MCF 10A (cell line): ENCODE results near the gene TMEM140. TPM values are rescaled to one million over a fixed set of nuclear protein-coding genes. Genes with fewer than 3 reads are reported as not detected.

Experiments used
- Bru-seq: library from RNA; stranded (reverse); fragments of 400-500 nt; gene quantifications from one replicate; lab custom pipeline; 2021; lab: Mats Ljungman, UMichigan
- BruChase-seq, 2 experiments: library from RNA; stranded (reverse); fragments of 400-500 nt; gene quantifications; one replicate each; lab custom pipeline; 2021; lab: Mats Ljungman, UMichigan
- BruUV-seq: library from RNA; stranded (reverse); fragments of 400-500 nt; replicated peaks from 2 replicates; lab custom pipeline; 2021; lab: Mats Ljungman, UMichigan
- CTCF ChIA-PET: fragments of 300-600 bp; sonication (Branson Sonifier 250); formaldehyde crosslinking; extraction: SDS; loops from one replicate; lab custom pipeline; 2021; ENCODE audit warnings: antibody characterized with exemption, inconsistent platforms; lab: Yijun Ruan, JAX
- POLR2A ChIA-PET: fragments of 300-600, 350-650 bp; sonication (Branson Sonifier 250); formaldehyde crosslinking; extraction: SDS; loops from one replicate; lab custom pipeline; 2020; ENCODE audit warnings: antibody characterized with exemption, inconsistent platforms; lab: Yijun Ruan, JAX
- DNase-seq: peaks from one replicate; pipeline ENCODE4 v3.0.0-alpha.2; 2018; ENCODE audit not compliant: unreplicated experiment
- H3K27ac Mint-ChIP-seq: one replicate; pipeline ENCODE4 v1.8.0; 2022; ENCODE audit warnings: mild to moderate bottlenecking, low read depth, mixed read lengths; ENCODE audit not compliant: unreplicated experiment
- H3K27me3 Mint-ChIP-seq: one replicate; pipeline ENCODE4 v1.8.0; 2022; ENCODE audit warnings: mixed read lengths; ENCODE audit not compliant: insufficient read depth, unreplicated experiment
- H3K36me3 Mint-ChIP-seq: one replicate; pipeline ENCODE4 v1.8.0; 2022; ENCODE audit warnings: mild to moderate bottlenecking, moderate library complexity, mixed read lengths; ENCODE audit not compliant: insufficient read depth, unreplicated experiment
- H3K4me1 Mint-ChIP-seq: one replicate; pipeline ENCODE4 v1.8.0; 2022; ENCODE audit warnings: mixed read lengths; ENCODE audit not compliant: insufficient read depth, unreplicated experiment
- H3K4me3 Mint-ChIP-seq: one replicate; pipeline ENCODE4 v1.8.0; 2022; ENCODE audit warnings: mild to moderate bottlenecking, moderate library complexity, mixed read lengths; ENCODE audit not compliant: unreplicated experiment
- H3K9me3 Mint-ChIP-seq: one replicate; pipeline ENCODE4 v1.8.0; 2022; ENCODE audit warnings: mixed read lengths; ENCODE audit not compliant: unreplicated experiment
- intact Hi-C: fragments of 100-400 bp; cut with micrococcal nuclease; formaldehyde crosslinking; loops from 2 replicates; pipeline ENCODE4 v1.14.1; 2022
- long read RNA-seq: library from polyadenylated mRNA; stranded (forward); transcript quantifications from one replicate; pipeline ENCODE4 v2.0.0, GENCODE V29; 2022
- total RNA-seq: library from RNA; stranded (reverse); gene quantifications from 2 replicates; pipeline ENCODE4 v1.2.3, GENCODE V29; 2022
- TF ChIP-seq, protein P1 (sequence below): fragments of 200-600 bp; IDR thresholded peaks from one replicate; pipeline ENCODE4 v1.8.0; 2022; ENCODE audit warnings: antibody characterized with exemption, mild to moderate bottlenecking; ENCODE audit not compliant: unreplicated experiment

The TMEM140 gene
- total RNA-seq (not detected in 2 replicates), Bru-seq, nascent RNA (percentile 20 among the genes with signal in this experiment), BruChase-seq, experiment 1, labeled RNA remaining after a 6-hour chase (percentile 19 among the genes with signal in this experiment), BruChase-seq, experiment 2, labeled RNA remaining after a 2-hour chase (percentile 18 among the genes with signal in this experiment)
- long read RNA-seq, partial matches to known transcripts, result 0 of 3 reads
- long read RNA-seq, other reads (novel, unspliced or antisense), result 3 of 3 reads

DNA sequence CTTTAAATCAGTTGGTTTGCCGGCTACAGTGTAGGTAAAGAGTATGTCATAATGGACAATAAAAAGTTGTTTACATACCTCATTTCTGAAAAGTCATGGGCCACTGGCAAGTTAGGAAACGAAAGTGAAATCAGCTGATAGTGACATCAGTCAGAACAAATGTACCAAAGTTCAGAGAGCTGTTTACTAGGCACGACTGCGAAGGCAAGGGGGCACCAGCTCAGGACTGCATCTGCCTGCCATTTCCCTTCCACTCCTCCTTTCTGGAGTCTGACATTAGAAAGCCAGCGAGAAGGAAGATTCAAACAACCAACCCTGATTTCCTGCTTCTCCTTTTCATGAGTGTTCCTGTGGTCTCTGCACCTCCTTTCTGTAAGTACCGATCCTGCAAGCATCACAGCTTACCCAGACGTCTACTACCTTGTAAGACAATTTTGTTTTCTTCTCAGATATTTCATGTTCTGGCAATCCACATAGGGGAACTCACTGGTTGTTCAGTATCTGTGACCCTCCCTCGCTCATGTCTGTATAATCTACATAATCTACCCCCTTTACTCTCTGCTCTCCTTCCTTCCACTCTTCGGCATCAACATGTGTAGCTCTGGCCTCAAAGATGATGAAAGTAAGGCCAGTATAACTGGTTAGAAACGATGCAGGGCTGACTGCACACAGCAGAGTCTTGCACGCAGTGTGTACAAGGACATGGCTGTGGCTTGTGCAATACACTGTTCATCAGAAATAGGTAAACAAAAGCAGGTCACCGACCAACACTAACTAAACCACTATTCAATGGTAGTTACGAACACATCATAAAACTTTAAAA, at the start of gene TMEM140:
Gene TMEM140 (plus strand): TSS at position 174 of the 823 bp plus-strand sequence. CDS start 16,370 bp downstream, outside the sequence.
- CTCF ChIA-PET, result interaction anchor here (0.7 to 1.6 kb wide), 4 partner anchors 10 to 162 kb away, joined by 3 to 5 read pairs (median 3); partner anchors contain the start of gene AGBL3
- BruUV-seq, result no TSS peak

DNA sequence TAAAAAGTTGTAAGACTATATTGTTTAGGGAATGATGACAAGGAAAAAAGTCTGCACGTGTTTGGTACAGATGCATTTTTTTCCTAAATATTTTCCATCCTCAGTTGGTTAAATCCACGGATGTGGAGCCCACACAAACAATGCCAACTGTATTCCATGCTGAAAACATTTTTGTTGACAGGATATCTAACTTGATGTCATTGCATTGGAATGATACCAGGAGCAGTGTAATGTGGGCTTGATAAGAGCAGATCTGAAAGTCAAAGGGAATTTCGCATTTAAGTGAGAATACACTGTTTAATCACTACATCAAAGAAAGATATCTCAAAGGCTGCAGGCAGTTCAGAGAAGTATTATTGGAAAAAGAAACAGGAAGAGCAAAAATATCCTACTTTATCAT, 49.5 kb upstream of the TMEM140 start:
- no peaks in the 10 kb centered on the region for H3K27me3 Mint-ChIP-seq
- BruUV-seq, result no TSS peak
- H3K27ac Mint-ChIP-seq, result no peak overlapping the region
- no peaks in the 10 kb centered on the region for H3K4me1 Mint-ChIP-seq
- no peaks in the 10 kb centered on the region for H3K9me3 Mint-ChIP-seq
- DNase-seq, result no peak
- CTCF ChIA-PET, result no interaction called here
- no peaks in the 10 kb centered on the region for H3K36me3 Mint-ChIP-seq
- no peak overlapping the region for H3K4me3 Mint-ChIP-seq
- TF ChIP-seq, protein P1, sequence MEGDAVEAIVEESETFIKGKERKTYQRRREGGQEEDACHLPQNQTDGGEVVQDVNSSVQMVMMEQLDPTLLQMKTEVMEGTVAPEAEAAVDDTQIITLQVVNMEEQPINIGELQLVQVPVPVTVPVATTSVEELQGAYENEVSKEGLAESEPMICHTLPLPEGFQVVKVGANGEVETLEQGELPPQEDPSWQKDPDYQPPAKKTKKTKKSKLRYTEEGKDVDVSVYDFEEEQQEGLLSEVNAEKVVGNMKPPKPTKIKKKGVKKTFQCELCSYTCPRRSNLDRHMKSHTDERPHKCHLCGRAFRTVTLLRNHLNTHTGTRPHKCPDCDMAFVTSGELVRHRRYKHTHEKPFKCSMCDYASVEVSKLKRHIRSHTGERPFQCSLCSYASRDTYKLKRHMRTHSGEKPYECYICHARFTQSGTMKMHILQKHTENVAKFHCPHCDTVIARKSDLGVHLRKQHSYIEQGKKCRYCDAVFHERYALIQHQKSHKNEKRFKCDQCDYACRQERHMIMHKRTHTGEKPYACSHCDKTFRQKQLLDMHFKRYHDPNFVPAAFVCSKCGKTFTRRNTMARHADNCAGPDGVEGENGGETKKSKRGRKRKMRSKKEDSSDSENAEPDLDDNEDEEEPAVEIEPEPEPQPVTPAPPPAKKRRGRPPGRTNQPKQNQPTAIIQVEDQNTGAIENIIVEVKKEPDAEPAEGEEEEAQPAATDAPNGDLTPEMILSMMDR, result no peak
- intact Hi-C loops, result no loop called here
- POLR2A ChIA-PET, result no interaction called here

More for the DNA sequence above, at the start of gene TMEM140:
- Mint-ChIP-seq H3K27me3 (no peaks in the 10 kb centered on the region), H3K27ac (peak within 1 kb of the TSS; percentile 46), H3K9me3 (no peaks in the 10 kb centered on the region), H3K4me1 (peaks cover 7% of the 10 kb centered on the region), H3K4me3 (peak within 1 kb of the TSS; percentile 39), H3K36me3 (peaks cover 2% of the 10 kb centered on the region)
- POLR2A ChIA-PET, result interaction anchor here (0.7 to 4.7 kb wide), 7 partner anchors 10 to 162 kb away, joined by 3 to 32 read pairs (median 4); partner anchors contain the start of genes AGBL3 and CYREN
- DNase-seq, result peak; percentile 33
- intact Hi-C loops, result loop anchor here (2.0 kb wide), 1 partner anchor 71 kb away; no protein-coding TSS in a partner anchor
- TF ChIP-seq, protein P1, result no peak

DNA sequence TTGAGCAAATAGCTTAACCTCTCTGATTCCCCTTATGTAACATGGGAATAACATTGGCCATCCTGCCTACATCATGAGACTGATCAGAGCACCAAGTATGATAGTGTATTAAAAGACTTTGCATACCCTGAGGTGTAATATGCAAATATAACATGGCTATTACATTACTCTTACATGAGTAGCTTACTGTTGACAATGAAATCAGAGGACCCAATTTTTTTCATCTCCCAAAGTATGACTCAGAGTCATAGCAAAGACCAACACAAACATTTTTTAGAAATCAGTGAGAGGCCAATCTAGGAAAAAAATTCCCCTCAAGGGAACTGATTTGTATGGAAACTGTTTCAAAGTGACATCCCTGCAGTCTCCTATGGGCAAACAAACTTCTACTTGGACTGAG, 47.0 kb upstream of the TMEM140 start:
- Mint-ChIP-seq H3K4me3 (no peak overlapping the region), H3K9me3 (no peaks in the 10 kb centered on the region), H3K27ac (no peak overlapping the region), H3K27me3 (no peaks in the 10 kb centered on the region), H3K4me1 (no peaks in the 10 kb centered on the region), H3K36me3 (no peaks in the 10 kb centered on the region)
- CTCF ChIA-PET, result interaction anchor here (1.2 kb wide), 1 partner anchor 9 kb away, joined by 3 read pairs; no protein-coding TSS in a partner anchor
- peak; percentile 5 for DNase-seq
- TF ChIP-seq, protein P1, result no peak
- no TSS peak for BruUV-seq
- POLR2A ChIA-PET, result no interaction called here
- intact Hi-C loops, result no loop called here

GRCh38 chr7:135102372-135102771, 45.5 kb upstream of the TMEM140 start:
- intact Hi-C loops, result no loop called here
- Mint-ChIP-seq H3K36me3 (no peaks in the 10 kb centered on the region), H3K4me1 (no peaks in the 10 kb centered on the region), H3K27me3 (no peaks in the 10 kb centered on the region), H3K9me3 (no peaks in the 10 kb centered on the region), H3K27ac (no peak overlapping the region), H3K4me3 (no peak overlapping the region)
- POLR2A ChIA-PET, result no interaction called here
- CTCF ChIA-PET, result no interaction called here
- no peak for DNase-seq
- TF ChIP-seq, protein P1, result no peak
- no TSS peak for BruUV-seq
